IMR-90 (cell line): ENCODE data around the gene OSBPL3. TPM values are rescaled to one million over a fixed set of nuclear protein-coding genes. Genes with fewer than 3 reads are reported as not detected.

Experiments used
- ATAC-seq: fragments of 200-7000 bp; cut with Tn5 transposase; 2 replicates; pipeline ENCODE4 v1.9.1; 2020; ENCODE audit warnings: low read depth, mild to moderate bottlenecking, moderate library complexity
- BruUV-seq: library from RNA; stranded (reverse); fragments of 400-500 nt; replicated peaks from 2 replicates; lab custom pipeline; 2021; lab: Mats Ljungman, UMichigan
- CTCF ChIA-PET: fragments of 300-600 bp; formaldehyde crosslinking; extraction: SDS; loops from one replicate; lab custom pipeline; 2021; ENCODE audit warnings: antibody characterized with exemption; lab: Yijun Ruan, JAX
- POLR2A ChIA-PET: fragments of 300-600 bp; sonication (Branson Sonifier 250); formaldehyde crosslinking; loops from one replicate; lab custom pipeline; 2022; ENCODE audit warnings: antibody characterized with exemption; ENCODE audit not compliant: unreplicated experiment; lab: Charles Lee
- DNase-seq: peaks from one replicate; pipeline ENCODE4 v3.0.0; 2013
- H2AFZ ChIP-seq: replicated peaks from 2 replicates; pipeline ENCODE3; 2013; ENCODE audit warnings: low read length, mild to moderate bottlenecking; ENCODE audit not compliant: poor library complexity
- H2AK5ac ChIP-seq: 2 replicates; pipeline ENCODE4 v1.6.1; 2013; ENCODE audit warnings: low read depth, low read length, inconsistent platforms
- H2AK9ac ChIP-seq: replicated peaks from 2 replicates; pipeline ENCODE3; 2013; ENCODE audit warnings: mild to moderate bottlenecking, low read depth, low read length, moderate library complexity; ENCODE audit not compliant: poor library complexity
- H2BK120ac ChIP-seq: 2 replicates; pipeline ENCODE4 v1.6.1; 2013; ENCODE audit warnings: low read depth, low read length, inconsistent platforms
- H2BK15ac ChIP-seq: 3 replicates; pipeline ENCODE4 v1.6.1; 2013; ENCODE audit warnings: low read depth, low read length, inconsistent platforms
- H2BK20ac ChIP-seq: 2 replicates; pipeline ENCODE4 v1.6.1; 2013; ENCODE audit warnings: low read depth, mild to moderate bottlenecking, inconsistent platforms, low read length, moderate library complexity
- H2BK5ac ChIP-seq: 2 replicates; pipeline ENCODE4 v1.6.1; 2013; ENCODE audit warnings: mild to moderate bottlenecking, low read depth, low read length, inconsistent platforms; ENCODE audit not compliant: poor library complexity, severe bottlenecking
- H3K14ac ChIP-seq: replicated peaks from 2 replicates; pipeline ENCODE4 v1.6.1; 2013; ENCODE audit warnings: low read depth, low read length, inconsistent platforms
- H3K18ac ChIP-seq: 2 replicates; pipeline ENCODE4 v1.6.1; 2013; ENCODE audit warnings: low read depth, low read length, control low read depth
- H3K23ac ChIP-seq: 2 replicates; pipeline ENCODE4 v1.6.1; 2013; ENCODE audit warnings: low read depth, low read length, inconsistent platforms
- H3K27ac ChIP-seq: 2 replicates; pipeline ENCODE4 v1.5.1; 2013; ENCODE audit warnings: mild to moderate bottlenecking, control low read depth, low read length; ENCODE audit not compliant: insufficient read depth
- H3K27me3 ChIP-seq: 2 replicates; pipeline ENCODE4 v1.6.1; 2013; ENCODE audit warnings: low read length; ENCODE audit not compliant: control insufficient read depth, insufficient read depth
- H3K36me3 ChIP-seq: 2 replicates; pipeline ENCODE4 v1.6.1; 2013; ENCODE audit warnings: low read length, mixed read lengths; ENCODE audit not compliant: control insufficient read depth, insufficient read depth
- H3K4ac ChIP-seq: 2 replicates; pipeline ENCODE4 v1.6.1; 2013; ENCODE audit warnings: low read depth, low read length, inconsistent platforms
- H3K4me1 ChIP-seq: 2 replicates; pipeline ENCODE4 v1.6.1; 2013; ENCODE audit warnings: low read length, mixed read lengths; ENCODE audit not compliant: control insufficient read depth, insufficient read depth
- H3K4me2 ChIP-seq: 2 replicates; pipeline ENCODE4 v1.6.1; 2013; ENCODE audit warnings: low read depth, mild to moderate bottlenecking, control low read depth, low read length, moderate library complexity
- H3K4me3 ChIP-seq: 2 replicates; pipeline ENCODE4 v1.5.1; 2013; ENCODE audit warnings: low read depth, mild to moderate bottlenecking, control low read depth, low read length, moderate library complexity; ENCODE audit not compliant: insufficient read depth
- H3K56ac ChIP-seq: 2 replicates; pipeline ENCODE4 v1.6.1; 2013; ENCODE audit warnings: low read length, inconsistent platforms; ENCODE audit not compliant: insufficient read depth; ENCODE audit errors: extremely low read depth
- H3K79me1 ChIP-seq, 2 experiments: 2 replicates each; pipeline ENCODE4 v1.6.1; 2013; ENCODE audit warnings: low read length in 2 of 2, inconsistent platforms in 1 of 2, low read depth in 1 of 2
- H3K9ac ChIP-seq: 2 replicates; pipeline ENCODE4 v1.6.1; 2013; ENCODE audit warnings: low read depth, low read length, control low read depth
- H3K9me1 ChIP-seq: 2 replicates; pipeline ENCODE4 v1.6.1; 2013; ENCODE audit warnings: low read length, inconsistent platforms; ENCODE audit not compliant: insufficient read depth
- H3K9me3 ChIP-seq: 2 replicates; pipeline ENCODE4 v1.6.1; 2013; ENCODE audit warnings: low read length; ENCODE audit not compliant: control insufficient read depth, insufficient read depth
- H4K20me1 ChIP-seq: 2 replicates; pipeline ENCODE4 v1.6.1; 2013; ENCODE audit warnings: low read length, inconsistent platforms; ENCODE audit not compliant: insufficient read depth
- H4K5ac ChIP-seq: 2 replicates; pipeline ENCODE4 v1.6.1; 2013; ENCODE audit warnings: mild to moderate bottlenecking, low read depth, low read length, control low read depth
- H4K8ac ChIP-seq, 2 experiments: 2 replicates each; pipeline ENCODE4 v1.6.1; 2013; ENCODE audit warnings: low read depth in 2 of 2, low read length in 2 of 2, control low read depth in 1 of 2, inconsistent platforms in 1 of 2
- H4K91ac ChIP-seq: 2 replicates; pipeline ENCODE4 v1.6.1; 2013; ENCODE audit warnings: low read depth, low read length, inconsistent platforms; ENCODE audit not compliant: insufficient read depth
- BHLHE40 ChIP-seq: fragments of 150-350 bp; IDR thresholded peaks from 2 replicates; pipeline ENCODE4 v1.6.1; 2016; ENCODE audit warnings: mild to moderate bottlenecking, low read depth, low read length
- CEBPB ChIP-seq: IDR thresholded peaks from 2 replicates; pipeline ENCODE4 v1.6.1; 2012; ENCODE audit warnings: low read depth, low read length, improper control_type of control experiment
- CHD1 ChIP-seq: IDR thresholded peaks from 2 replicates; pipeline ENCODE4 v1.6.1; 2012; ENCODE audit warnings: low read depth, low read length, improper control_type of control experiment
- MAFK ChIP-seq: IDR thresholded peaks from 2 replicates; pipeline ENCODE4 v1.6.1; 2012; ENCODE audit warnings: low read depth, low read length, improper control_type of control experiment
- MAZ ChIP-seq: IDR thresholded peaks from 2 replicates; pipeline ENCODE4 v1.6.1; 2012; ENCODE audit warnings: low read depth, mild to moderate bottlenecking, low read length, improper control_type of control experiment, moderate library complexity, borderline replicate concordance
- MXI1 ChIP-seq: IDR thresholded peaks from 2 replicates; pipeline ENCODE4 v1.6.1; 2012; ENCODE audit warnings: low read depth, mild to moderate bottlenecking, low read length, moderate library complexity, borderline replicate concordance
- NFE2L2 ChIP-seq: fragments of 150-350 bp; IDR thresholded peaks from 2 replicates; pipeline ENCODE4 v1.6.1; 2016; ENCODE audit warnings: low read depth, mild to moderate bottlenecking, low read length
- POLR2A ChIP-seq: IDR thresholded peaks from 2 replicates; pipeline ENCODE4 v1.6.1; 2012; ENCODE audit warnings: mild to moderate bottlenecking, low read depth, low read length
- RCOR1 ChIP-seq: IDR thresholded peaks from 2 replicates; pipeline ENCODE4 v1.6.1; 2012; ENCODE audit warnings: mild to moderate bottlenecking, low read length, improper control_type of control experiment; ENCODE audit not compliant: insufficient replicate concordance
- RFX5 ChIP-seq: IDR thresholded peaks from 2 replicates; pipeline ENCODE4 v1.8.0; 2012; ENCODE audit warnings: low read depth, mild to moderate bottlenecking, low read length, moderate library complexity
- SMC3 ChIP-seq: fragments of 150-350 bp; IDR thresholded peaks from 2 replicates; pipeline ENCODE4 v1.6.1; 2016; ENCODE audit warnings: low read depth, mild to moderate bottlenecking, antibody characterized with exemption, low read length, moderate library complexity
- WGBS, 2 experiments: methylation state at CpG; one replicate each; pipeline versions ENCODE4 v1.1.5 to v1.1.7; 2013; ENCODE audit warnings: missing lambda C conversion rate in 2 of 2; ENCODE audit not compliant: insufficient read length in 1 of 2; ENCODE audit errors: extremely low coverage in 2 of 2; 5-methylcytosine and 5-hydroxymethylcytosine counted together
- dilution Hi-C: fragments of 300-500 bp; cut with HindIII; formaldehyde crosslinking; loops from one replicate; pipeline ENCODE4 v1.14.3; 2018; ENCODE audit warnings: low sequenced_read_pairs; ENCODE audit not compliant: unreplicated experiment
- in situ Hi-C: fragments of 300-500 bp; cut with MboI; formaldehyde crosslinking; loops from 3 replicates; pipeline ENCODE4 v1.14.3; 2019; ENCODE audit warnings: low sequenced_read_pairs, inconsistent platforms, mixed read lengths
- intact Hi-C: fragments of 100-400 bp; cut with micrococcal nuclease; formaldehyde crosslinking; loops from 2 replicates; pipeline ENCODE4 v1.10.0; 2022
- polyA plus RNA-seq, 3 experiments: library from polyadenylated mRNA; depleted of rRNA; stranded (reverse); fragments of >200 nt; gene quantifications; 2 replicates each; pipeline ENCODE4 v1.2.3, GENCODE V29; 2012; ENCODE audit warnings: low replicate concordance in 1 of 3
- total RNA-seq: library from RNA; depleted of rRNA; stranded (reverse); fragments of >200 nt; gene quantifications from 2 replicates; pipeline ENCODE4 v1.2.3, GENCODE V29; 2012
- TF ChIP-seq, protein P1 (sequence below): conservative IDR thresholded peaks from 2 replicates; pipeline ENCODE4 v1.5.1; 2012; ENCODE audit warnings: mild to moderate bottlenecking, low read depth, low read length, improper control_type of control experiment

Gene OSBPL3
- total and polyA plus RNA-seq, 2 of the 4 experiments (the other 2 are of a cell fraction) = 18.0 to 29.9 TPM

DNA sequence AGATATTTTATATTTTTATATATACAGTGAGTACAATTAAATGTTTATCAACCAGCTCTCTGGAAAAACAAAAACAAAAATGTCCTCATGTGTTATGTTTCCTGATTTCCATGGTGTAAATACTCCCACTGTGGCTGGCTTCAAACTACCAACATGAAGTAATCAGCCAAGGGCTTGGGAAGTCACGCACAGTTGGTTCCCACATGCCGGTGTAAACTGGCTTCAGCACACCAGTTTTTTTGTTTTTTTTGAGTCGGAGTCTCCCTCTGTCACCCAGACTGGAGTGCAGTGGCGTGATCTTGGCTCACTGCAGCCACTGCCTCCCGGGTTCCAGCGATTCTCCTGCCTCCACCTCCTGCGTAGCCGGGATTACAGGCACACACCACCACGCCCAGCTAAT lies 11.8 kb downstream of the OSBPL3 start:
- Histone ChIP-seq H4K91ac (no peak overlapping the region; the same call in 1 of the 2 replicates), H3K14ac (no peak overlapping the region; the same call in 1 of the 2 replicates), H2AK9ac (no peak overlapping the region), H4K5ac (no peak overlapping the region), H3K27me3 (no peaks in the 10 kb centered on the region), H2BK15ac (no peak overlapping the region; the same call in 2 of the 3 replicates), H3K23ac (no peak overlapping the region), H3K4me2 (no peak overlapping the region), H2AK5ac (no peak overlapping the region), H4K8ac (peak overlapping the region in 1 of 2 experiments; percentile 60; a peak in 1 of 4 replicates), H3K56ac (no peak overlapping the region), H3K4me1 (peaks cover 28% of the 10 kb centered on the region), H2AFZ (no peak overlapping the region), H3K4me3 (no peak overlapping the region), H3K36me3 (no peaks in the 10 kb centered on the region), H3K27ac (no peak overlapping the region), H2BK120ac (no peak overlapping the region), H3K79me1 (peaks cover 40 to 81% of the 10 kb centered on the region in 2 experiments), H3K9me3 (no peaks in the 10 kb centered on the region), H3K9ac (no peak overlapping the region), H3K18ac (peak overlapping the region; percentile 53; the same call in 1 of the 2 replicates), H2BK5ac (peak overlapping the region; percentile 51), H3K9me1 (peaks cover 26% of the 10 kb centered on the region), H2BK20ac (no peak overlapping the region), H3K4ac (peak overlapping the region; percentile 62; the same call in 1 of the 2 replicates), H4K20me1 (0 out of 2 replicates have a peak, but pooled peaks cover 3% of the 10 kb centered on the region)
- ChIA-PET CTCF (no interaction called here), POLR2A (no interaction called here)
- in situ Hi-C loops = no loop called here
- ATAC-seq (no peak), DNase-seq (no peak)
- BruUV-seq = no TSS peak
- intact Hi-C loops = no loop called here
- dilution Hi-C loops = no loop called here
- WGBS, 2 experiments = 73% methylated on average over 3 of the region's 9 CpGs; no CpG with 5 or more reads in 1 of the 2 experiments
- TF ChIP-seq SMC3 = no peak
- no peak for TF ChIP-seq RCOR1
- TF ChIP-seq NFE2L2 = no peak
- no peak for TF ChIP-seq POLR2A
- TF ChIP-seq RFX5 = no peak
- TF ChIP-seq BHLHE40 = no peak
- no peak for TF ChIP-seq MAFK
- TF ChIP-seq, protein P1, sequence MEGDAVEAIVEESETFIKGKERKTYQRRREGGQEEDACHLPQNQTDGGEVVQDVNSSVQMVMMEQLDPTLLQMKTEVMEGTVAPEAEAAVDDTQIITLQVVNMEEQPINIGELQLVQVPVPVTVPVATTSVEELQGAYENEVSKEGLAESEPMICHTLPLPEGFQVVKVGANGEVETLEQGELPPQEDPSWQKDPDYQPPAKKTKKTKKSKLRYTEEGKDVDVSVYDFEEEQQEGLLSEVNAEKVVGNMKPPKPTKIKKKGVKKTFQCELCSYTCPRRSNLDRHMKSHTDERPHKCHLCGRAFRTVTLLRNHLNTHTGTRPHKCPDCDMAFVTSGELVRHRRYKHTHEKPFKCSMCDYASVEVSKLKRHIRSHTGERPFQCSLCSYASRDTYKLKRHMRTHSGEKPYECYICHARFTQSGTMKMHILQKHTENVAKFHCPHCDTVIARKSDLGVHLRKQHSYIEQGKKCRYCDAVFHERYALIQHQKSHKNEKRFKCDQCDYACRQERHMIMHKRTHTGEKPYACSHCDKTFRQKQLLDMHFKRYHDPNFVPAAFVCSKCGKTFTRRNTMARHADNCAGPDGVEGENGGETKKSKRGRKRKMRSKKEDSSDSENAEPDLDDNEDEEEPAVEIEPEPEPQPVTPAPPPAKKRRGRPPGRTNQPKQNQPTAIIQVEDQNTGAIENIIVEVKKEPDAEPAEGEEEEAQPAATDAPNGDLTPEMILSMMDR = no peak
- TF ChIP-seq CEBPB = no peak
- no peak for TF ChIP-seq CHD1
- no peak for TF ChIP-seq MAZ
- no peak for TF ChIP-seq MXI1
